NCI-H128 (cell line): ENCODE results near the gene SPC24.
"Not testable (repeated sequence)": the region's sequence is repeated elsewhere in the genome, so short reads cannot be mapped to it uniquely, and the experiment has no call there.

Experiments used
- DNase-seq: peaks from one replicate; lab custom pipeline; 2025; ENCODE audit not compliant: unreplicated experiment; lab: John Stamatoyannopoulos, UW

SPC24 gene

DNA sequence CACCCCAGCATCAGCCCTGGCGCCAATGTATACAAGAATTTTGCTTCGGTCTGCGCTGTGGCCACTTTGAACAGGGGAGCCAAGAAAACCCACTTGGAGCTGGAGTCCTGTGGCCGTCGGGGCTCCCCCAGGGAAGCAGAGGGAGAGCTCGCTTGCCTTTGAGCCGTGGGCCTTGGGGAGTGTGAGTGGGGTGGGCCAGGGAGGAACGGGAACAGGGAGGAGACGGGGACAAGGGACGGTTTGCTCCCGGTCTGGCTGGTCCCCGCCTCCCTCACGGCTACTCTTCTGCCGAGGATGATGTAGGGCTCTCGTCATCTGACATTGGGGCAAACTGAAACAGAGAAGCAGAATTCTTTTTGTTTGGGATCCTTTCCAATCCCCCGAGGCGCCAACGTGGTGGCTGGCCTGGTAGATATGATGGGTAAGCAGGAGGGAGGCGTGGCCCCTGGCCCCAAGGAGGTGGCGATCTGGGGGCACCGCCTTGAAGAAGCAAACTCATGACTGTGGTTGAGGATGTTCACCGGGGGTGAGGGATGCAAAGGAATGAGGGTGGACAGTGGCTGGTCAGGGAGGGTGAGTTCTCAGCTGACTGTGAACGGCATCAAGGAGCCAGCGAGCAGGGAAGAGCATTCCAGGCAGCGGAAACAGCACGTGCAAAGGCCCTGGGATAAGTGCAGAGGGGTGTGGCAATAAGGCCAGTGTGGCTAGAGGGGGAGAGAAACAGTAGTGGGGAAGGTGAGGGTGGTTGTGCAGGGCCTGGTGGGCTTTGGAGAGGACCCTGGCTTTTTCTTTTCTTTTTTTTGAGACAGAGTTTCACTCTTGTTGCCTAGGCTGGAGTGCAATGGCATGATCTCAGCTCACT, 10.9 kb upstream of the SPC24 start:
- DNase-seq, result no peak

DNA sequence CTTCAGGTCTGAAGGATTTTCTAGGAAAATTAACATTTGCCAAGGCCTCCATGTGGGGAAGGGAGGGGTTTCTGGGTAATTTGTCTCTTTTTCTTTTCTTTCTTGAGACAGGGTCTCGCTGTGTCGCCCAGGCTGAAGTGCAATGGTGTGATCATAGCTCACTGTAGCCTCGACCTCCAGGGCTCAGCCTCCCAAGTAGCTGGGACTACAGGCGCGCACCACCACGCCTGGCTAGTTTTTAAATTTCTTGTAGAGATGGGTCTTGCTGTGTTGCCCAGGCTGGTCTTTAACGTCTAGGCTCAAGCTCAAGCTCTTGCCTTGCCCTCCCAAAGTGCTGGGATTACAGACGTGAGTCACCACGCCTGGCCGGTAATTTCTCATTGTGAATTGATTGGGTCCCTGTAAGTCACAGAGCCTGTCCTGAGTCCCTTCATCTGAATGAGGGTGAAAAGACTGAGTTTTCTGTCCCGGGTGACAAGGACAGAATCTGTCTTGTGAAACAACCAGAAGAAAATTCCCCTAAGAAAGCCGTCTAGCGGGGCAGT, 10.0 kb upstream of the SPC24 start:
- DNase-seq, result no peak

DNA sequence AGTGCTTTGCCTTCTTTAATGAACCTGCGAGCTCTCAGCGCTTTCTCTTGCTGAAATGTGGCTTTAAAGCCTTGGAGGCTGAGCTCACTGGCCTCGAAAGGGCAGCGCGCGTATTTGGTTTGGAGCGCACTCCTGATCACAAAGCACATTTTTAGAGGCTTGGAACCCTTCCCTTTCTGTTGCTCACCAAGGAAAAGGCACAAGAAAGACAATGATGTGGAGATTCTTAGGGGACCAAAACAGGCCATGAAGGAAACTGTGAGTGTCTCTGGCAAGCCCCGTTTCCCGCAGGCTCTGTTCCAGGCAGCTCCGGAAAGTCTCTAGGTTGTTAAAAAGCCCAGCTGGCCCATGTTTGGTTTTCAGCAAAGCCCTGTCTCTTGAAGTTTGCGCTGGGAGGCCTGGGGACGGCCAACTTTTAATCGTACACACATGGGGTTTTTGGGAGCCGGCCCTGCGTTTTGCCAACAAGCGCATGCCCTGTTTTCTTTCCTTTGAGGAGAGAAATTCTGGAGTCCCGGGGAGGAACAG, 9.4 kb upstream of the SPC24 start:
- no peak for DNase-seq

DNA sequence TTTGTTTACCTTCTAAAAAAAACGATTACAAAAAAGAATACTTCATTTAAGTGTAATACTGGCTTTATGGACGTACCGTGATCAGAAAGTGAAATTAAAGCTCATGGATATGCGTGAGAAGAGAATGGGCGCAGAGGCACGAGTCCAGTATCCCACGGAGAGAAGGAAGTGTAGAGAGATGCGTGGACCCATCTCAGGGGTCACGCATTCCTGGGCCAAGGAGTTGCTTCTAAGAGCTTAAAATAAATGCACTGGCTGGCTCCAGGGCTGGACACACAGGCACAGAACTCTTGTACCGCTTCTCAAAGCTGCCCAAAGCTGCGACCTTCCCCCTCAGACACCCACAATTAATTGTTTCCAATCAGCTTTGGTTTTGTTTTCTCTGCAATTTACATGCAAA, 8.7 kb upstream of the SPC24 start:
- DNase-seq, result no peak

DNA sequence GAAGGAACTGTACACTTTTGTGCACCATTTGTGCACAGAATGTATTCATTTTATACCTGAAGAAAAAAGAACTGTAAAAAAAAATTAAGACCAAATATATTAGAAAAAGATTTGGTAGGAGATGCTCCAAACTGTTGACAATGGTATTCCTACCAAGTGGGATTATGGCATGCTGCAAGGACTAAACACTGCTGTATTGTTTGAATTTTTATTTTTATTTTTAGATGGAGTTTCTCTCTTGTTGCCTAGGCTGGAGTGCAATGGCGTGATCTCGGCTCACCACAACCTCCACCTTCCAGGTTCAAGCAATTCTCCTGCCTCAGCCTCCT, 4.8 kb upstream of the SPC24 start:
- DNase-seq, result not testable (repeated sequence)

DNA sequence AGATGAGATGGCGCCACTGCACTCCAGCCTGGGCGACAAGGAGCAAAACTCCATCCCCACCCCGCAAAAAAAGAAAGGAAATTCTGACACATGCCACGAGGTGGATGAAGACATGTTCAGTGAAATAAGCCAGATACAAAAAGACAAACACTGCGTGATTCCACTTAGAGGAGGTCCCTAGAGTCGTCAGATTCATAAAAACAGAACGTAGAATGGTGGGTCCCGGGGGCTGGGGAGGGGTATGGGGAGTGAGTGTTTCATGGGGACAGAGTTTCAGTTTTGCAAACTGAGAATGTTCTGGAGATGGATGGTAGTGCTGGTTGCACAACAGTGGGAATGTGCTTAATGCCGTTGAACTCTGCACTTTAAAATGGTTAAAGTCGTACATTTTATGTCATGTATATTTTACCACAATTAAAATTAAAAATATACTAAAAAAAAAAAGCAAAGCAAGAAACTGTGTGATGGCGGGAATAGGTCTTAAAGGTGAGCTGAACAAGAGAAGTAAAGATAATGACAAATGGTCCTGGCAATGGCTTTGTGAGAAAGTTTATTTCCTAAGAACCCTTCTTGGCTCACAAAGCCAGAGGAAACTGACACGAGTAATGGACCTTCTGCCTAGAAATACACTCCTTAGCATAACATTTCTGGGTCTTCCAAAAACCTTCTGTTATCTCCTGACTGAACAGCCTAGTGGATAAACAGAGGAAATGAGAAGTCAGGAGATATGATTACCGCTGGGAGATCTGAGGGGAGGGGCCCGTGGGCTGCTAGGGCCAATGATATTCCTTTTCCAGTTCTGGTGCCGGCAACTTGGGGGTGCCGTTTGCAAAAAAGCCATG, 4.2 kb upstream of the SPC24 start:
- no peak for DNase-seq

DNA sequence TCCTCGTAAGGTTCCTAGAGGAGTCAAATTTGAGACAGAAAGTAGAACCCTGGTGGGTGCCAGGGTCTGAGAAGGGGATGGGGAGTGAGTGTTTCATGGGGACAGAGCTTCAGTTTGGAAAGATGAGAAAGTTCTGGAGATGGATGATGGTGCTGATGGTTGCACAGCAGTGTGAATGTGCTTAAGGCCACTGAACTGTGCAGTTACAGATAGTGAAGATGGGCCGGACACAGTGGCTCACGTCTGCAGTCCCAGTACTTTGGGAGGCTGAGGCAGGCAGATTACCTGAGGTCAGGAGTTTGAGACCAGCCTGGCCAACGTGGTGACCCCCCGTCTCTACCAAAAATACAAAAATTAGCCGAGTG, 917 bp downstream of the SPC24 start:
- no peak for DNase-seq

DNA sequence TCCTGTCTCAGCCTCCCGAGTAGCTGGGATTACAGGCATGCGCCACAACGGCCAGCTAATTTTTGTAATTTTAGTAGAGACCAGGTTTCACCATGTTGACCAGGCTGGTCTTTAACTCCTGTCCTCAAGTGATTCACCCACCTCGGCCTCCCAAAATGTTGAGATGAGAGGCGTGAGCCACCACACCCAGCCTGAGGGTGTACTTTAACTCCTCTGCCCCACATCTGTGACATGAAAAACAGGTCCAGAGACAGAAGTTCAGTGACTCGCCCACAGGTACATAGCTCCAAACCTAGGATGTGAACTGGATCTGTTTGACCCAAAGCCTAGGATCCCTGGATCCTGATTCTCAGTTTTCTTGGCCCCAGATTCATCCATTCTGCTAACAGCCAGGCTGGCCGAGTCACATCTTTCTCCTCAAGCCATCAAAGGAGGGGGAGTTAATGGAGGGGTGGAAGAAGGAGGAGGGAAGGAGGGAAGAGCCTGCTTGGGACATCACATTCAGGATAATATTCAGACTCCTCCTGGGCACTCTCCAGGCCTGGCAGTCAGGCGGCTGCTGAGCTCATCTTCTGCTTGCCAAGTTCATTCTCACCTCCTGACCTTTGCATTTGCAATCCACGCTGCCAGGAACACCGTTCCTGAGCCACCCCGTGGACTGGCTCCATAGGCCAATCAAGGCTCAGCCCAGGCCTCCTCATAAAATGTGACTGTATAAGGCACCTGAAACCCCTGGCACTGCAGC, 3.1 kb downstream of the SPC24 start:
- DNase-seq, result no peak

DNA sequence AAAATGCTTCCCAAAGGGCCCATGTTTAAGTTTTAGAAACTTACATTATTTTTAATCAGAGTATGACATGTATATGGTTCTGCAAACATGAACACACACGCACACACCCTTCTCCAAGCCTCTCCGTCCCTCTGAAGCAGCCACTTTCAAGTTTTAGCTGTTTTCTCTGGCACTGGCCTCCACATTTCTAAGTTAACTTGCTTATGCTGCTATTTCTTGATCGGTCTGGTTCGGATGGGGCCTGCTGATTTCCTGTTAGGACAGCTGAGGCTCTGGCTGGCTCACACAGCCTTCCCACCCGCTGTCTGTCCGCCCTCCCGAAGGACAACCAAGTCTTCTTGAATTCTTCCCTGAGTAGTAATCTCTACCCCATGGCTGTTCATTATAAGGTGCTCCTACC, 4.4 kb downstream of the SPC24 start:
- no peak for DNase-seq

DNA sequence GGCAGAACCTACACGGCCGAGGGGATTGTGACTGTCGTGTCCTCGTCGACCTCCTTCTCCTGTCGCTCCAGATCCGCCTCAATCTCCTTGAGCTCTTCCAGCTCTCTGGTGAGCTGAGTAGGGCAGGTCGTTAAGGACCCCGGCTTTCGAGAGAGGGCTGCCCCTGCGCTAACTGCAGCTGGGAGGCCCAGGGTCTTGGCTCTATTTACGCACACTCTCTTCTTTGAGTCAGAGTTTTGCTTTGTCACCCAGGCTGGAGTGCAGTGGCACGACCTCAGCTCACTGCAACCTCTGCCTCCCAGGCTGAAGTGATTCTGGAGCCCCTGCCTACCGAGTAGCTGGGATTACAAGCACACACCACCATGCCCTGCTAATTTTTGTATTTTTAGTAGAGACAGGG, 7.6 kb downstream of the SPC24 start:
- no peak for DNase-seq

DNA sequence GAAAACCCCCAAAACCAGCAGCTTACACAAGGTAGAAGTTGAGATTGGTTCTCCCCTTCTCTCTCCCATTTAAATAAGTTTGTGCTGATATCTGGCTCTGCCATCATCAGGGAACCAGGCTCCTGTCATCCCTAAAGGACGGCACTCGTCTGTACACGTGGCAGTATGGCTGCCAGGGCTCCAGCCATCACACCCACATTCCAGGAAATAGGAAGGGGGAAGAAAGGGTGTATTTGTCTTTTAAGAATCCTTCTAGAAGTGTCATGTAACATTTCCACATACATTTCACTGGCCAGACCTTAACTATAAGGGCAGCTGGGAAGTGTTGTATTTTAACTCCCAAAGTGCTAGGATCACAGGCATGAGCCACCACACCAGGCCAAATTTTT, 10.1 kb downstream of the SPC24 start:
- DNase-seq, result no peak

DNA sequence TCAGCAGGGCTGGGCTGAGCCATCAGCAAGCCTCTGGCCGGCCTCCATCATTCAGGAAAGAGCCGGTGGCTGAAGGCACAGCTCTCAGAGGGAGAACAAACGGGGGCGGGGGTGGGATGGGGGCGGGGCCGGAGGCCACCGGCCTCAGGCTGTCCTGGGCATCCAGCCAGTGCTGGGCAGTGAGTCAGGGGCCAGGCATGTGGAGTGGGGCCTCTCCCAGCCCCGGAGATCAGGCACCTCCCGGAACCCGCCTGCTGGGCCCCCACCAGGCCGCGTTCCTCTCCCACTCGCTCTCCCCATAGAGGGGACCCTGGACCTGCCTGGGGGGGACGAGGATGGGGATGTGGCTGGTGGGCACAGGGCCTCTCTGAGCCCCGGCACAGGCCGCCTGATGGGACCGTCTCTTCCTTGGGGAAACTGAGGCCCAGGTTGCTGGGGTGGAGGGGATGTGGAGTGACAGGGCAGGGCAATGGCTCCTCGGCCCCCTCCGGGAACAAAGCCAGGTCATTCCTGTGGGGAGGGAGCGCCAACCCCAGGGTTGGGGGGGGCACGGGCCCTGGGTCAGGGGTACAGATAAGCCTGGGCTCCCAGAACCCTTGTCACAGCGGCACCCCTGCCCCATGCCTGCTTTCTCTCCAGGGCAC, 12.9 kb downstream of the SPC24 start:
- no peak for DNase-seq

DNA sequence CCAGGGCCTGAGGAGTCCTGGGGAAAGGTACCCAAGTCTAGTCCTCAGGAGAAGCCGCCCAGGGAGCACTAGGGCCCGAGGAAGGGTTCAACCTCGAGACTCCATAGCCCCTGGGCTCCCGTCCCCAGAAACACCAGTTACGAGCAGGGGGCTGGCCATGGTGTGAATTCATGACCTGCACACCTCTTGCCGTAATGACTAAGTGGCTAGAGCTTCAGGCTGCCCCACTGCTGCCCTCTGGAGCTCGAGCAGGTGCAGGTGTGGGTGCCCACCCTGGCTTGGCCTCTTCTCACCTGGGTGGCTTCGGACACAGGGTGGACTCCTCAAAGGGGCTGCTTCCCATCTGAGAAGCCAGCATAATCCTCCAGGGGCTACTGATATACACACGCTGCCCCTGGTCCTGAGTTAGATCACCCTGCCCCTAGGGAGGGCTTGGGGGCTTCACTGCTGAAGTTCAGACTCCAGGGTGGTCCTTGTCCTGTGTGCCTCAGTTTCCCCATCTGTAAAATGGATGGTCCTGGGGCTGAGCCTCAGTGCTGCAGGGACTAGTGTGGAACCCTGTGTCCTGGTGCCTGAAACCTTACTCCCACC, 13.6 kb downstream of the SPC24 start:
- no peak for DNase-seq

DNA sequence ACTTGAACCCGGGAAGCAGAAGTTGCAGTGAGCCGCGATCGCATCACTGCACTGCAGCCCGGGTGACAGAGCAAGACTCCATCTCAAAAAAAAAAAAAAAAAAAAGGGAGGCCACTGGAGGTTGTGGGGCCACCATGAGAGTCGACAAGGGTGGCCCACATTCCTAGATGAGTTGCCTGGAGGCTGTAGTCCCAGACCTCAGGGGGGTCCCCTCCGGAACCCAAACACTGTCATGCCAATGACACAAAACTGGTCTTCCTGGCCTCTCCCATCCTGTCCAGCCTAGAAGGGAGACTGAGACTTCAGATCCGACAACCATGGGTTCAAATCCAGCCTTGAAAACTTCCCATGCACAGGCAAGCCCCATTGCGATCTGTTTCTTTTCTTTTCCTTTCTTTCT, 14.7 kb downstream of the SPC24 start:
- DNase-seq, result no peak

DNA sequence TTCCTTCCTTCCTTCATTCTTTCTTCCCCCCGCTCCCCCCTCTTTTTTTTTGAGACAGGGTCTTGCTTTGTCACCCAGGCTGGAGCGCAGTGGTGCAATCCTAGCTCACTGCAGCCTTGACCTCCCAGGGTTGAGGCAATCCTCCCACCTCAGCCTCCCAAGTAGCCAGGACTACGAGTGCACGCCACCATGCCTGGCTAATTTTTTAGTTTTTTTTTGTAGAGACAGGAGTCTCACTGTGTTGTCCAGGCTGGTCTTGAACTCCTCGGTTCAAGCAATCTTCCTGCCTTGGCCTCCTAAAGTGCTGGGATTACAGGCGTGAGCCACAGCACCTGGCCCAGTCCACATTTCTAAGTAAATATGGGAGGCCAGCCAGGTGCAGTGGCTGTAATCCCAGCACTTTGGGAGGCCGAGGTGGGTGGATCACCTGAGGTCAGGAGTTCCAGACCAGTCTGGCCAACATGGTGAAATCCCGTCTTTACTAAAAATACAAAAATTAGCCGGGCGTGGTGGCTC, 15.5 kb downstream of the SPC24 start:
- DNase-seq, result not testable (repeated sequence)

DNA sequence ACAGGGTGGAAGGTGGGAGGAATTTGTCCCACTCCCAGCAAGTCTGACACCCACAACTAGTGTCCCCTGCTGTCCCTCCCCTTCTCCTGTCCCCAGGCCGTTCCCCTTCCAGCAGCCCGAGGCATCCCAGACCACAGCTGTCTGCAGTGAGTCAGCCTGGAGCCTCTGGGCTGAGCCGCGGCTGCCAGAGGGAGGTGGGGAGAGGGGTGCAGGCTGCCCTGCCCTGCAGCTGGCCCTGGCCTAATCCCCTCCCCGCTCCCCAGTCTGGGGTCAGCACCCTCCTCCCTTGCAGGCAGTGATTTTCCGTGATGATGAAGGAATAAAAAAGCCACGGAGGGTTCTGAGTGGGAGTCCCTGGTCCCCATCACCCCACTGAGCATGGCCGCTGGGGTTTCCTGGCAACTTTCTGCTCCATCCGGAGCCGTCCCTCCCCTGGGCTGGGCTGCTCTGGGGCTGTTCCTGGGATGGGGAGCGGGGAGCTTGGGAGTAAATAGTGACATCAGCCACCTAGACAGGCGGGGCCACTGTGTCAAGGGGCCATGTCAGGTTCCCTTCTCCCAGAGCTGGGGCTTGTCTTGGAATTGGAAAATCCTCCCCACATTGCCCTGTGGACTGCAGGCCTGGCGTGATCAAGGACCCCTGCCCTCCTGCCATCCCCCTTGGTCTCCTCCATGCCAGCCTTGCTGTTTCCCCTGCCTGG, 16.8 kb downstream of the SPC24 start:
- DNase-seq, result no peak

DNA sequence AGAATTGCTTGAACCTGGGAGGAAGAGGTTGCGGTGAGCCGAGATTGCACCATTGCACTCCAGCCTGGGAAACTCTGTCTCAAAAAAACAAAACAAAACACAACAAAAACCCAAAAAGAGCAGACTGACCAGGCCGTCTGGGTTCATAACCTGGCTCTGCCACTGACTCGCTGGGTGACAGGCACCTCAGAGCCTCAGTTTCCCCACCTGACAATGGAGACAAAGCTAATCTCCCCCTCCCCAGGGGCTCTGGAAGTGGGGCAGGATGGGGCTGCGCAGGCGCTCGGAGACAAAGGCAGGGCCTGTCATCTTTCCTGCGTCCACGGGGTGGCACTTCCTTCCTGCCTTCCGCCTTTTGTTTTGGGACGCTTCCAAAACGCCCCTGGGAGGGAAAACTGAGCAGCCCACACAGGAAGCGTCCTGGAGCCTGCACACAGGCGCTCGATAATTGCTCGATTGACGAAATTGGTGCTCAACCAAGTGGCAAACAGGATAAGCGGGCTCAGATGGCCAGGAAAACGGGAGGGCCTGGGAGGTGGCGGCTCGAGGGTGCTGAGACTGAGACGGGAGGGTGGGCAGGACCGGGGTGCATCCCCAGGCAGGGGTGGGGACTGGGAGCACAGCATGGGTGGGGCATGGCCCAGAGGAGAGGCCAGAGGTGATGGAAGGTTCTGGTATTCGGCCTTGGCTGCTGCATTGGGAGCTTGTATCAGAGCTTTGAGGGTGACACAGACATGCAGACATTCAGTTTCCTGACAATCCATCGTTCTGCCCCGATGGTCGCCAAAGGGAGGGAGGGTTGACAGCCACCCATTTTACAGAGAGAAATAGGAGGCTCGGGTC, 17.8 kb downstream of the SPC24 start:
- DNase-seq, result peak; percentile 78

DNA sequence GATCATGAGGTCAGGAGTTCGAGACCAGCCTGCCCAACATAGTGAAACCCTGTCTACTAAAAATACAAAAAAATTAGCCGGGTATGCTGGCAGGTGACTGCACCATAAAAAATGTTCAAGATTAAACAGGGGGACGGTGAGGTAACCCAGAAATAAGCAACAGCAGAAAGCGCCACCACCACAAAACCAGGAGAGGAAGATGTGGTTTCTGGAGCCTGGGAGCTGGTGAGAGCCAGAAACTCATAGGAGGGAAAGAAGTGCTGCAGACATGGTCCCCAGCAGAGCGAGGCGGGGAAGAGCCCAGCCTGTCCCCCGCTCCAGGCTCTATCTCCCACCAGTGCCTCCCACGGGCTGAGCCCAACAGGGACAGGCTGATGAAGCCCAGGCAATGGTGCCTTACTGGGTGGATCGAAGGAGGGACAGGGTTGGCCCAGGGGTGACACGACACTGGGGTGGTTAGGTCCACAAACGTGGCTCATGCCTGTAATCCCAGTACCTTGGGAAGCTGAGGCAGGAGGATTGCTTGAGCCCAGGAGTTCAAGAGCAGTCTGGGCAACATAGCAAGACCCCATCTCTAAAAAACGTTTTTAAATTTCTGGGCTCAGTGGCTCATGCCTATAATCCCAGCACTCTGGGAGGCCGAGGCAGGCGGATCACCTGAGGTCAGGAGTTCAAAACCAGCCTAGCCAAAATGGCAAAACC, 19.0 kb downstream of the SPC24 start:
- DNase-seq, result no peak
